Measurements from ENCODE around the gene CIITA. TPM values are rescaled to one million over a fixed set of nuclear protein-coding genes. Genes with fewer than 3 reads are reported as not detected.

Gene CIITA
- total and polyA plus RNA-seq, 9 of the 15 experiments (the other 6 are each of a cell fraction or from before 2014, with no cell fraction given), result 0.01 to 0.20 (median 0.11) TPM; not detected in 4

GRCh38 chr16:10921536-10922327, 44.7 kb downstream of the CIITA start (continued):
- TF ChIP-seq RAD51 (IDR thresholded peaks at IDR 0.05; ENCODE audit: borderline replicate concordance, low read depth) (no peak), ZNF41 (CRISPR knock-in tag; conservative IDR thresholded peaks at IDR 0.05) (no peak), CEBPB (tag; IDR thresholded peaks at IDR 0.05) (peak; percentile 88), RBM39 (optimal IDR thresholded peaks at IDR 0.05; ENCODE audit: low read depth, low read length) (no peak), HNRNPL (IDR thresholded peaks at IDR 0.05; ENCODE audit: low read depth, low read length) (no peak), ATF1 (CRISPR knock-in tag; IDR thresholded peaks at IDR 0.05) (no peak), ATF1 (tag; IDR thresholded peaks at IDR 0.05) (no peak), STAT5B (CRISPR knock-in tag; IDR thresholded peaks at IDR 0.05) (no peak), ZNF121 (CRISPR knock-in tag; conservative IDR thresholded peaks at IDR 0.05) (no peak), RAD21 (CRISPR knock-in tag; conservative IDR thresholded peaks at IDR 0.05 in 1 of 2, IDR thresholded peaks at IDR 0.05 in 1 of 2) (no peak), RBM34 (IDR thresholded peaks at IDR 0.05; ENCODE audit: borderline replicate concordance, insufficient read depth, low read length) (no peak), PRMT5 (CRISPR knock-in tag; IDR thresholded peaks at IDR 0.05) (no peak), LEF1 (IDR thresholded peaks at IDR 0.05) (no peak), RNF2 (IDR thresholded peaks at IDR 0.05) (no peak), PTRF (tag; IDR thresholded peaks at IDR 0.05) (no peak), ZSCAN32 (CRISPR knock-in tag; IDR thresholded peaks at IDR 0.05) (no peak), YBX1 (IDR thresholded peaks at IDR 0.05) (no peak), SIN3B (IDR thresholded peaks at IDR 0.05; ENCODE audit: low read depth) (no peak), PRDM10 (IDR thresholded peaks at IDR 0.05; ENCODE audit: partially characterized antibody) (no peak), CBX5 (IDR thresholded peaks at IDR 0.05; ENCODE audit: borderline replicate concordance, low read depth) (no peak), NCOA4 (IDR thresholded peaks at IDR 0.05; ENCODE audit: partially characterized antibody) (no peak), RREB1 (CRISPR knock-in tag; IDR thresholded peaks at IDR 0.05) (no peak)
